GM12864 (cell line): Measurements from ENCODE around the gene OCRL.

Source experiments
- DNase-seq: peaks from one replicate; pipeline ENCODE4 v3.0.0-alpha.2; 2011; ENCODE audit warnings: low read depth
- H3K4me3 ChIP-seq: 2 replicates; pipeline ENCODE4 v1.5.1; 2011; ENCODE audit warnings: mild to moderate bottlenecking, low read depth, low read length, control low read depth
- TF ChIP-seq, protein P1 (sequence below): IDR thresholded peaks from 2 replicates; pipeline ENCODE4 v1.5.1; 2011; ENCODE audit warnings: low read depth, mild to moderate bottlenecking, moderate library complexity, low read length, control low read depth, inconsistent platforms; ENCODE audit errors: missing control alignments

Gene OCRL

DNA sequence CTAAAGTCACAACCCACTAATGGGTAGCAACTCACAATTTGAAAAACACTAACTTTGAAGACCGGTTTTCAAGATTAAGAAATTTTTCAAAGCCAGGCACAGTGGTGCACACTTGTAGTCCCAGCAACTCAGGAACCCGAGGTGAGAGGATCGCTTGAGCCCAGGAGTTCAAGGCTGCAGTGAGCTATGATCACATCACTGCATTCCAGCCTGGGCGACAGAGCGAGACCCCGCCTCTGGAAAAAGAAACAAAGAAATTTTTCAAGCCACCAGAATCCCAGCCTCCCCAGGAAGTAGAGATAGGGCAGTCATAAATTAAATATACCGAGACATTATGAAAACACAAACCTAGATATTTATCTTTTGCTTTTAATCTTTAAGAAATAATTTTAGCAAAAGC, 29.7 kb upstream of the OCRL start:
- no peak for DNase-seq
- TF ChIP-seq, protein P1, sequence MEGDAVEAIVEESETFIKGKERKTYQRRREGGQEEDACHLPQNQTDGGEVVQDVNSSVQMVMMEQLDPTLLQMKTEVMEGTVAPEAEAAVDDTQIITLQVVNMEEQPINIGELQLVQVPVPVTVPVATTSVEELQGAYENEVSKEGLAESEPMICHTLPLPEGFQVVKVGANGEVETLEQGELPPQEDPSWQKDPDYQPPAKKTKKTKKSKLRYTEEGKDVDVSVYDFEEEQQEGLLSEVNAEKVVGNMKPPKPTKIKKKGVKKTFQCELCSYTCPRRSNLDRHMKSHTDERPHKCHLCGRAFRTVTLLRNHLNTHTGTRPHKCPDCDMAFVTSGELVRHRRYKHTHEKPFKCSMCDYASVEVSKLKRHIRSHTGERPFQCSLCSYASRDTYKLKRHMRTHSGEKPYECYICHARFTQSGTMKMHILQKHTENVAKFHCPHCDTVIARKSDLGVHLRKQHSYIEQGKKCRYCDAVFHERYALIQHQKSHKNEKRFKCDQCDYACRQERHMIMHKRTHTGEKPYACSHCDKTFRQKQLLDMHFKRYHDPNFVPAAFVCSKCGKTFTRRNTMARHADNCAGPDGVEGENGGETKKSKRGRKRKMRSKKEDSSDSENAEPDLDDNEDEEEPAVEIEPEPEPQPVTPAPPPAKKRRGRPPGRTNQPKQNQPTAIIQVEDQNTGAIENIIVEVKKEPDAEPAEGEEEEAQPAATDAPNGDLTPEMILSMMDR: no peak
- H3K4me3 ChIP-seq: no peak overlapping the region

DNA sequence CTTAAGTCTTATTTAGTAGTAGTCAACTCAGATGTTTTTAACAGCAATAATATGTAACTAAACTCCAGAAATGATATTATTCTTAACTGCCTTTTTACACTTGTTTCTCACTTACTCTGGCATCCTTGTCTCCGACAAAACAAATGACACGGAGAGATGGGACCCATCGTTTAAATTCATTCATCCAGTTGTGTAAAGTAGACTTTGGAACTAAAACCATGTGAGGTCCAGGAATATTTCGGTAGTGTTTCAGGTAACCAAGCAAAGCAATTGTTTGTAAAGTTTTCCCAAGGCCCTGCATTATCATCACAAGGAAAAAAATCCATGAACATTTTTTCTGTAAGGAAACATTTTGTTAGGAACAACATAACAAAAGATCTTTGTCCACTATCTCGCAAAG, 28.4 kb upstream of the OCRL start:
- H3K4me3 ChIP-seq: no peak overlapping the region
- no peak for DNase-seq
- TF ChIP-seq, protein P1: no peak

GRCh38 chrX:129512409-129512808, 27.6 kb upstream of the OCRL start:
- TF ChIP-seq, protein P1: no peak
- DNase-seq: no peak
- no peak overlapping the region for H3K4me3 ChIP-seq

- no peak for DNase-seq
- H3K4me3 ChIP-seq: no peak overlapping the region
- TF ChIP-seq, protein P1: no peak
These were observed 23.7 kb upstream of the OCRL start for GRCh38 chrX:129516402-129516801.

DNA sequence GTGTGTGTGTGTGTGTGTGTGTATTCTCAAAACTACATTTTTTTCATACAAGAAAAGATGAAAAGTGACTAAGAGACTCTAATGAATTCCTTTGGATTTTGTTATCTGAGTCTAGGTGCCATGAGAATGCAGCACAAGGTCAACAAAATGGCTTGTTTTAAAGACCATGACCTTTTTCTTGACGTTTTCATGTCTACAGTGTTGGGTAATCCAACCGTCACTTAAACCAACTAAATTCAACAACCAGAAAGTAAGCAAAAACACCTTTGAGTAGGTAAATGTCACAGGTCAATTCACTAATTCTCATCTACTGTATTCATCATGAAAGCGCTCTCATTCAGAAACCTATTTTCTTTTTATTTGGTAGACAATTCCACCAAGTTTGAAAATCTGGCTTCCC, 19.9 kb upstream of the OCRL start:
- H3K4me3 ChIP-seq: no peak overlapping the region
- TF ChIP-seq, protein P1: no peak
- no peak for DNase-seq

GRCh38 chrX:129522184-129523078, 17.6 kb upstream of the OCRL start:
- TF ChIP-seq, protein P1: no peak
- no peak for DNase-seq
- H3K4me3 ChIP-seq: no peak overlapping the region
